PFSK-1 (cell line): Measurements from ENCODE around the gene BTBD16.

Source experiments
- POLR2AphosphoS5 ChIP-seq: IDR thresholded peaks from 2 replicates; pipeline ENCODE4 v1.6.1; 2012; ENCODE audit warnings: low read depth, mild to moderate bottlenecking, control low read depth, low read length, moderate library complexity
- TAF1 ChIP-seq: IDR thresholded peaks from 2 replicates; pipeline ENCODE4 v1.6.1; 2012; ENCODE audit warnings: low read length, control low read depth, borderline replicate concordance; ENCODE audit not compliant: insufficient read depth
- TF ChIP-seq, protein P1 (sequence below), 2 experiments: IDR thresholded peaks; 2 replicates each; pipeline versions ENCODE4 v1.6.1 to v1.8.0; 2011 to 2012; ENCODE audit warnings: low read depth in 2 of 2, low read length in 2 of 2, control low read depth in 1 of 2, inconsistent platforms in 1 of 2, mild to moderate bottlenecking in 1 of 2, moderate library complexity in 1 of 2; ENCODE audit not compliant: insufficient read depth in 1 of 2

DNA sequence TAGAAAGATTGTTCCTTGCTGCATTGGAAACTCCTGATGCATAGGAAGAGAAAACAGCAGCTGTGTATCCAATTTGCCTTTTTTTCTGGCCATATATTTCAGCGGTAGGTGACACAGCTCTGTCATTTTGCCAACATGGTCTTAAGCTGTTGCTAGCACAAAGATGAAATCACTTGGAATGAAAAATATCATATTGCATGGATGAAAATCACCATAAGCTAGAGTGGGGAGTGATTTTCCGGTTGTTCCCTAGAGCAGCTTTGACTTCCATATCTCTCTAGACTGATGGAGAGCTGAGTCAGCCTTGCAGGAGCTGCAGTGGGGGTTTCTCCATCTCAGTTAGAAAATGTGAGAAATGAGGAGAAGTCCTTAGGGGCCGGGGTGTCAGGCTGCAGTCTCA is 38.3 kb upstream of the BTBD16 start:
- TF ChIP-seq TAF1 (no peak), POLR2AphosphoS5 (no peak)
- TF ChIP-seq, protein P1, sequence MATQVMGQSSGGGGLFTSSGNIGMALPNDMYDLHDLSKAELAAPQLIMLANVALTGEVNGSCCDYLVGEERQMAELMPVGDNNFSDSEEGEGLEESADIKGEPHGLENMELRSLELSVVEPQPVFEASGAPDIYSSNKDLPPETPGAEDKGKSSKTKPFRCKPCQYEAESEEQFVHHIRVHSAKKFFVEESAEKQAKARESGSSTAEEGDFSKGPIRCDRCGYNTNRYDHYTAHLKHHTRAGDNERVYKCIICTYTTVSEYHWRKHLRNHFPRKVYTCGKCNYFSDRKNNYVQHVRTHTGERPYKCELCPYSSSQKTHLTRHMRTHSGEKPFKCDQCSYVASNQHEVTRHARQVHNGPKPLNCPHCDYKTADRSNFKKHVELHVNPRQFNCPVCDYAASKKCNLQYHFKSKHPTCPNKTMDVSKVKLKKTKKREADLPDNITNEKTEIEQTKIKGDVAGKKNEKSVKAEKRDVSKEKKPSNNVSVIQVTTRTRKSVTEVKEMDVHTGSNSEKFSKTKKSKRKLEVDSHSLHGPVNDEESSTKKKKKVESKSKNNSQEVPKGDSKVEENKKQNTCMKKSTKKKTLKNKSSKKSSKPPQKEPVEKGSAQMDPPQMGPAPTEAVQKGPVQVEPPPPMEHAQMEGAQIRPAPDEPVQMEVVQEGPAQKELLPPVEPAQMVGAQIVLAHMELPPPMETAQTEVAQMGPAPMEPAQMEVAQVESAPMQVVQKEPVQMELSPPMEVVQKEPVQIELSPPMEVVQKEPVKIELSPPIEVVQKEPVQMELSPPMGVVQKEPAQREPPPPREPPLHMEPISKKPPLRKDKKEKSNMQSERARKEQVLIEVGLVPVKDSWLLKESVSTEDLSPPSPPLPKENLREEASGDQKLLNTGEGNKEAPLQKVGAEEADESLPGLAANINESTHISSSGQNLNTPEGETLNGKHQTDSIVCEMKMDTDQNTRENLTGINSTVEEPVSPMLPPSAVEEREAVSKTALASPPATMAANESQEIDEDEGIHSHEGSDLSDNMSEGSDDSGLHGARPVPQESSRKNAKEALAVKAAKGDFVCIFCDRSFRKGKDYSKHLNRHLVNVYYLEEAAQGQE (IDR thresholded peaks at IDR 0.05; ENCODE audit: insufficient read depth in 1 of 2, low read depth in 2 of 2, low read length in 2 of 2), result no peak
